Measurements from ENCODE around the gene LBX2. TPM values are rescaled to one million over a fixed set of nuclear protein-coding genes. Genes with fewer than 3 reads are reported as not detected.

Gene LBX2
- total RNA-seq, 1 experiment from 2014 or later, result 10.1 TPM

DNA sequence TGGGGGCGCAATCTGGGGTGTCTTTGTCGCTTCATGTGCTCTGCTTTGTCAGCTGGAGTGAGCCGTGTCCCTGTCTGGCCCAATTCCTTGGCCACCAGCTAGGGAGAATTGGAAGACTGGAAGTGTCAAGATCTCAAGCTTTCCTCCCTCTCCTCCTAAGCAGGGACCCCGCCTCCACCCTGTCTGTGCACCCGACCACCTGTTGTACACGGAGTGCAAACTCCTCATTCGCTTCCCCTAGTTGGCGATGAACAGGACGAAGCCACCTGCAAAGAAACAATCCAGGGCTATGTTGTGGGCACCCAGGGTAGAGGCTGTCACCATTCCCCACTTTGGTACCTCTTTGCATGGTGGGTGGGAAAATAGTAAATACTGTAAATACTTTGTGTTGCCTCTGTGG lies 28.3 kb upstream of the LBX2 start (continued):
- no peak for TF ChIP-seq ZNF274 (IDR thresholded peaks at IDR 0.05; ENCODE audit: low read depth, low read length)
- no peak for TF ChIP-seq RAD21 (IDR thresholded peaks at IDR 0.05; ENCODE audit: low read depth)
- no peak for TF ChIP-seq SRF (IDR thresholded peaks at IDR 0.05; ENCODE audit: low read depth)
- TF ChIP-seq SIN3A (IDR thresholded peaks at IDR 0.05; ENCODE audit: low read depth), result no peak
- no peak for TF ChIP-seq EZH2 (IDR thresholded peaks at IDR 0.05)
- TF ChIP-seq, protein P1, sequence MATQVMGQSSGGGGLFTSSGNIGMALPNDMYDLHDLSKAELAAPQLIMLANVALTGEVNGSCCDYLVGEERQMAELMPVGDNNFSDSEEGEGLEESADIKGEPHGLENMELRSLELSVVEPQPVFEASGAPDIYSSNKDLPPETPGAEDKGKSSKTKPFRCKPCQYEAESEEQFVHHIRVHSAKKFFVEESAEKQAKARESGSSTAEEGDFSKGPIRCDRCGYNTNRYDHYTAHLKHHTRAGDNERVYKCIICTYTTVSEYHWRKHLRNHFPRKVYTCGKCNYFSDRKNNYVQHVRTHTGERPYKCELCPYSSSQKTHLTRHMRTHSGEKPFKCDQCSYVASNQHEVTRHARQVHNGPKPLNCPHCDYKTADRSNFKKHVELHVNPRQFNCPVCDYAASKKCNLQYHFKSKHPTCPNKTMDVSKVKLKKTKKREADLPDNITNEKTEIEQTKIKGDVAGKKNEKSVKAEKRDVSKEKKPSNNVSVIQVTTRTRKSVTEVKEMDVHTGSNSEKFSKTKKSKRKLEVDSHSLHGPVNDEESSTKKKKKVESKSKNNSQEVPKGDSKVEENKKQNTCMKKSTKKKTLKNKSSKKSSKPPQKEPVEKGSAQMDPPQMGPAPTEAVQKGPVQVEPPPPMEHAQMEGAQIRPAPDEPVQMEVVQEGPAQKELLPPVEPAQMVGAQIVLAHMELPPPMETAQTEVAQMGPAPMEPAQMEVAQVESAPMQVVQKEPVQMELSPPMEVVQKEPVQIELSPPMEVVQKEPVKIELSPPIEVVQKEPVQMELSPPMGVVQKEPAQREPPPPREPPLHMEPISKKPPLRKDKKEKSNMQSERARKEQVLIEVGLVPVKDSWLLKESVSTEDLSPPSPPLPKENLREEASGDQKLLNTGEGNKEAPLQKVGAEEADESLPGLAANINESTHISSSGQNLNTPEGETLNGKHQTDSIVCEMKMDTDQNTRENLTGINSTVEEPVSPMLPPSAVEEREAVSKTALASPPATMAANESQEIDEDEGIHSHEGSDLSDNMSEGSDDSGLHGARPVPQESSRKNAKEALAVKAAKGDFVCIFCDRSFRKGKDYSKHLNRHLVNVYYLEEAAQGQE (IDR thresholded peaks at IDR 0.05; ENCODE audit: low read depth), result no peak
- TF ChIP-seq ELF1 (IDR thresholded peaks at IDR 0.05; ENCODE audit: borderline replicate concordance, low read depth), result no peak
- no peak for TF ChIP-seq JUND (IDR thresholded peaks at IDR 0.05)

DNA sequence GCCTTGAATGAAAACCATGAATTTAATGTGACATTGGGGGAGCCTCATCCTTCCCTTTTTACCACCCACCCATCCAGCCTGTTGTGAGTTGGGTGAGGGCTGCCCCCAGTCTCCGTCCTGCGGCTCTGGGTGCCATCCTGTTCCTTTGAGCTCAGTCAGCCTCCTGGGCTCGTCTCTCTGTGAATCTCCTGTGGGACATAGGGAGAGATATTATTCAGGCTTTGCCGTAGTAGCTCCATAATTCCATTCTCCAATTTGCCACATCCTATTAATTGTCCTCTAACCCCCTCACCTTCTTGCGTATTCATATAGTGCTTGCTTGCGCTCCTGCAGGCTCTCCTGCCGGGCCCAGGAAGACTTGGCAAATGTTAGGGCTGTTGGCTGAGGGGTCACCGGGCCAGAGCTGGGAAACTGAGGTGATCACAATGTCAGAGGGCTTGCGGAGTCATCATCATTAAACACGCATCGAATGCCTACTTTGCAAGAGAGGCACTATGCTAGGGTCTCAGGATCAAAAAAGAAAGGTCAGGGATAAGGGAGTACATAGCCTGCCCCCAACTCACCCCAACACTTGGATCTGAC lies 27.3 kb upstream of the LBX2 start:
- H3K27ac ChIP-seq (ENCODE audit: low read depth, low read length), result no peak overlapping the region
- no peaks in the 10 kb centered on the region for H3K9me3 ChIP-seq (ENCODE audit: control insufficient read depth in 1 of 2, insufficient read depth in 1 of 2, low read depth in 1 of 2, low read length in 2 of 2)
- H3K4me1 ChIP-seq (ENCODE audit: control insufficient read depth in 1 of 2, insufficient read depth in 2 of 2, low read length in 2 of 2), result peaks cover 14 to 30% of the 10 kb centered on the region in 2 experiments
- H3K79me2 ChIP-seq (ENCODE audit: insufficient read depth, low read length), result peaks cover 42% of the 10 kb centered on the region
- H3K4me3 ChIP-seq (replicated peaks in 1 of 2; ENCODE audit: low read depth in 1 of 2, low read length in 2 of 2), result no peak overlapping the region
- no peak for ATAC-seq
- CTCF ChIA-PET, result no interaction called here
- H3K9me2 ChIP-seq (ENCODE audit: insufficient read depth), result no peaks in the 10 kb centered on the region
- peaks cover 18 to 27% of the 10 kb centered on the region in 2 experiments for H3K36me3 ChIP-seq (ENCODE audit: control insufficient read depth in 1 of 2, insufficient read depth in 2 of 2, low read length in 2 of 2)
- BruUV-seq (replicated peaks), result no TSS peak
- no peak overlapping the region for H3K9ac ChIP-seq (ENCODE audit: low read length)
- POLR2A ChIA-PET, result interaction anchor here (1.0 kb wide), 1 partner anchor 19 kb away, joined by 3 read pairs; the partner anchor contains the start of gene PCGF1
- no peak overlapping the region for H2AFZ ChIP-seq (ENCODE audit: low read depth, low read length, poor library complexity, severe bottlenecking)
- no peak overlapping the region for H3K4me2 ChIP-seq (ENCODE audit: low read length)
- TF ChIP-seq ZNF274 (IDR thresholded peaks at IDR 0.05; ENCODE audit: low read depth, low read length) (no peak), EZH2 (IDR thresholded peaks at IDR 0.05) (no peak), YY1 (IDR thresholded peaks at IDR 0.05; ENCODE audit: extremely low read depth, insufficient replicate concordance, low read depth, low read length) (no peak), ELF1 (IDR thresholded peaks at IDR 0.05; ENCODE audit: borderline replicate concordance, low read depth) (no peak), POLR2A (IDR thresholded peaks at IDR 0.05; ENCODE audit: borderline replicate concordance, extremely low read depth, insufficient read depth, insufficient read length) (no peak), CBX3 (IDR thresholded peaks at IDR 0.05; ENCODE audit: low read depth) (no peak), CEBPB (IDR thresholded peaks at IDR 0.05; ENCODE audit: low read depth) (no peak), EZH2phosphoT487 (IDR thresholded peaks at IDR 0.05; ENCODE audit: borderline replicate concordance) (no peak)
- TF ChIP-seq, protein P1 (IDR thresholded peaks at IDR 0.05; ENCODE audit: low read depth), result no peak
- H4K20me1 ChIP-seq (ENCODE audit: insufficient read depth), result no peaks in the 10 kb centered on the region
- intact Hi-C loops (cut with micrococcal nuclease), result no loop called here
- RAD21 ChIA-PET (ENCODE audit: low non-redundant PET in 1 of 2, low total read pairs in 2 of 2, uncharacterized antibody in 2 of 2, unreplicated experiment in 2 of 2), result no interaction called here
- DNase-seq (ENCODE audit: low read depth, low spot score), result no peak
- H3K27me3 ChIP-seq (ENCODE audit: insufficient read depth, low read length), result no peaks in the 10 kb centered on the region
